Choroid plexus epithelial cell (primary cell): ENCODE measurements around the gene P3H3.

Experiments
- DNase-seq: peaks from one replicate; pipeline ENCODE4 v3.0.0-alpha.2; 2010; ENCODE audit warnings: low read depth
- H3K4me3 ChIP-seq: 2 replicates; pipeline ENCODE4 v1.5.1; 2011; ENCODE audit warnings: low read depth, mild to moderate bottlenecking, control low read depth, low read length, moderate library complexity
- CTCF ChIP-seq: conservative IDR thresholded peaks from 2 replicates; pipeline ENCODE4 v1.5.1; 2011; ENCODE audit warnings: low read depth, mild to moderate bottlenecking, control low read depth, inconsistent platforms, low read length, moderate library complexity

Gene P3H3

GRCh38 chr12:6827437-6827911 is 733 bp upstream of the P3H3 start:
- H3K4me3 ChIP-seq = peak overlapping the region; percentile 30
- no peak for TF ChIP-seq CTCF
- peak; percentile 87 for DNase-seq

- peak; percentile 71 for DNase-seq
- TF ChIP-seq CTCF = no peak
- H3K4me3 ChIP-seq = peak overlapping the region; percentile 93
Measured at GRCh38 chr12:6828781-6829535, 751 bp downstream of the P3H3 start.

- no peak for DNase-seq
- TF ChIP-seq CTCF = peak; percentile 53
Measured at GRCh38 chr12:6829536-6830220, 1.5 kb downstream of the P3H3 start.

GRCh38 chr12:6830286-6830890 is 2.2 kb downstream of the P3H3 start:
- no peak for TF ChIP-seq CTCF
- DNase-seq = no peak
- H3K4me3 ChIP-seq = peak overlapping the region; percentile 8

More at GRCh38 chr12:6829536-6830220, 1.5 kb downstream of the P3H3 start:
- H3K4me3 ChIP-seq = peak overlapping the region; percentile 93

GRCh38 chr12:6830999-6831398 is 2.8 kb downstream of the P3H3 start:
- no peak for DNase-seq
- no peak overlapping the region for H3K4me3 ChIP-seq
- TF ChIP-seq CTCF = no peak

GRCh38 chr12:6831450-6831995 is 3.3 kb downstream of the P3H3 start:
- no peak overlapping the region for H3K4me3 ChIP-seq
- no peak for TF ChIP-seq CTCF
- no peak for DNase-seq
